ENCODE measurements around the gene COMMD6. TPM values are rescaled to one million over a fixed set of nuclear protein-coding genes. Genes with fewer than 3 reads are reported as not detected.
"Not testable (repeated sequence)": the region's sequence is repeated elsewhere in the genome, so short reads cannot be mapped to it uniquely, and the experiment has no call there.

Gene COMMD6
- total RNA-seq, 3 donors from 2014 or later (not counting 1 experiment from before 2014, with no cell fraction given) = 111 to 149 (median 118) TPM

GRCh38 chr13:75547917-75548316 lies 10.3 kb upstream of the COMMD6 start:
- H3K27me3 Mint-ChIP-seq (ENCODE audit: low read depth in 2 of 2) = no peaks in the 10 kb centered on the region
- Histone ChIP-seq H3K4me3 (ENCODE audit: low read length) (no peak overlapping the region), H3K36me3 (ENCODE audit: control insufficient read depth, insufficient read depth, low read length) (no peaks in the 10 kb centered on the region), H3K9me3 (ENCODE audit: control insufficient read depth, insufficient read depth, low read length) (no peaks in the 10 kb centered on the region), H3K27me3 (ENCODE audit: control insufficient read depth, insufficient read depth, low read length) (no peaks in the 10 kb centered on the region), H3K4me1 (ENCODE audit: control insufficient read depth, insufficient read depth, low read length) (peaks cover 11% of the 10 kb centered on the region), H3K27ac (ENCODE audit: low read length) (no peak overlapping the region)
- ATAC-seq = no peak
- TF ChIP-seq CTCF (IDR thresholded peaks at IDR 0.05) = no peak
- H3K36me3 Mint-ChIP-seq = no peaks in the 10 kb centered on the region
- no peak for DNase-seq
- 91% methylated on average over 3 of the region's 3 CpGs for WGBS (ENCODE audit: insufficient coverage)
- no peak overlapping the region for H3K27ac Mint-ChIP-seq
- H3K9me3 Mint-ChIP-seq = no peaks in the 10 kb centered on the region
- intact Hi-C loops (cut with micrococcal nuclease) = loop anchor here (2.0 to 5.0 kb wide), 2 partner anchors 57 to 66 kb away; partner anchors contain the start of gene TBC1D4
- peak overlapping the region; percentile 17 for H3K4me3 Mint-ChIP-seq
- H3K4me1 Mint-ChIP-seq = peaks cover 27 to 30% of the 10 kb centered on the region in 2 donors

- not testable (repeated sequence) for H3K27me3 Mint-ChIP-seq (ENCODE audit: low read depth in 2 of 2); DNase-seq; H3K36me3 ChIP-seq (ENCODE audit: control insufficient read depth, insufficient read depth, low read length); H3K4me1 ChIP-seq (ENCODE audit: control insufficient read depth, insufficient read depth, low read length); ATAC-seq; H3K36me3 Mint-ChIP-seq; H3K9me3 ChIP-seq (ENCODE audit: control insufficient read depth, insufficient read depth, low read length); H3K27ac ChIP-seq (ENCODE audit: low read length); H3K4me3 Mint-ChIP-seq; H3K4me3 ChIP-seq (ENCODE audit: low read length); H3K9me3 Mint-ChIP-seq; H3K27ac Mint-ChIP-seq; H3K27me3 ChIP-seq (ENCODE audit: control insufficient read depth, insufficient read depth, low read length)
- intact Hi-C loops (cut with micrococcal nuclease) = loop anchor here (5.0 kb wide), 1 partner anchor 63 kb away; the partner anchor contains the start of gene TBC1D4
- H3K4me1 Mint-ChIP-seq = peaks cover 13 to 14% of the 10 kb centered on the region in 2 donors
- WGBS (ENCODE audit: insufficient coverage) = 90% methylated on average over 14 of the region's 14 CpGs
Measured at GRCh38 chr13:75545386-75545785, 7.7 kb upstream of the COMMD6 start.

DNA sequence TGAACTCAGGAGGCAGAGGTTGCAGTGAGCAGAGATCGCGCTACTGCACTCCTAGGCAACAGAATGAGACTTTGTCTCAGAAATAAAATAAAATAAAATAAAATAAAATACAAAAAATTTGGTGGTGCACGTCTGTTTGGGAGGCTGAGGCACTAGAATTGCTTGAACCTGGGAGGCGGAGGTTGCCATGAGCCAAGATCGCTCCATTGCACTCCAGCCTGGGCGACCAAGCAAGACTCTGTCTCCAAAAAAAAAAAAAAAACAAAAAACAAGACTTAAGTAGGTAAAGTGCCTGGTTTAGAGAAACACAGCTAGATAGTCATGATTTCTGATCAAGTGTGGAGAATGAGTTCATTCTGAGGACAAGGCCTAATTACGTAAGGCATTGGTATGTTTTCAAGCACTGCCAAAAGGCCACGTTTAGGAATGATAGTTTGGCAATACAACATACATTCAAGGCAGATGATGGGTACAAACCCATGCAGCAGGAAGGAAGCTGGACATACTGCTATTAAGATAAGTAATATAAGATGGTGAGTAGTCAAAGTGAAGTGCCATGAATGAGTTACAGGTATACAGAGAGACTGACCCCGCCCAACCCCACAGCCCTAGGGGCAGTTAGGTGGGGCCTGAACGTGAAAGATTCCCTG lies 7.2 kb upstream of the COMMD6 start:
- no peaks in the 10 kb centered on the region for H3K27me3 ChIP-seq (ENCODE audit: control insufficient read depth, insufficient read depth, low read length)
- H3K36me3 ChIP-seq (ENCODE audit: control insufficient read depth, insufficient read depth, low read length) = no peaks in the 10 kb centered on the region
- no peak for TF ChIP-seq CTCF (IDR thresholded peaks at IDR 0.05)
- H3K4me3 ChIP-seq (ENCODE audit: low read length) = no peak overlapping the region
- ATAC-seq (no peak), DNase-seq (no peak)
- Mint-ChIP-seq H3K27me3 (ENCODE audit: low read depth in 2 of 2) (peaks cover 0 to 2% of the 10 kb centered on the region in 2 donors), H3K9me3 (no peaks in the 10 kb centered on the region), H3K36me3 (no peaks in the 10 kb centered on the region), H3K4me1 (peaks cover 9% of the 10 kb centered on the region in 2 donors), H3K4me3 (no peak overlapping the region), H3K27ac (no peak overlapping the region)
- intact Hi-C loops (cut with micrococcal nuclease) = loop anchor here (5.0 kb wide), 1 partner anchor 63 kb away; the partner anchor contains the start of gene TBC1D4
- H3K4me1 ChIP-seq (ENCODE audit: control insufficient read depth, insufficient read depth, low read length) = peaks cover 5% of the 10 kb centered on the region
- H3K9me3 ChIP-seq (ENCODE audit: control insufficient read depth, insufficient read depth, low read length) = no peaks in the 10 kb centered on the region
- H3K27ac ChIP-seq (ENCODE audit: low read length) = no peak overlapping the region
- WGBS (ENCODE audit: insufficient coverage) = 88% methylated on average over 9 of the region's 10 CpGs

DNA sequence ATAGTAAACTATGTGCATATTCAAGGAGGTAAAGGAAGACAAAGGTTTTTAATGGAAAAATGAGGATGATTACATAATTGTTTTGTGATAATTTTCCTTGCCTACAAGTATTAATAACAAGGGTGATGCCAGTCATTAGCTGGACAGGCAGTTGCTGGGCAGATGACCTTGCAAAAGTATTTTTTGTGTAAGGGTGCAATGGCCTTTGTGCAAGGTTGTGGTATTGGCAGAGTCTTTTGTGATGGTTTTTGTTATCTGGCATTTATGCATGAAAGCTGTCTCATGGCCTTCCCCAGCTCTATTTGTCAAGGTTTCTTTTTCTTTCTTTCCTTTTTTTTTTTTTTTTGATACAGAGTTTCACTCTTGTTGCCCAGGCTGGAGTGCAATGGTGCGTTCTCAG lies 4.3 kb upstream of the COMMD6 start:
- Histone ChIP-seq H3K36me3 (ENCODE audit: control insufficient read depth, insufficient read depth, low read length) (no peaks in the 10 kb centered on the region), H3K4me3 (ENCODE audit: low read length) (no peak overlapping the region), H3K9me3 (ENCODE audit: control insufficient read depth, insufficient read depth, low read length) (no peaks in the 10 kb centered on the region), H3K4me1 (ENCODE audit: control insufficient read depth, insufficient read depth, low read length) (peaks cover 3% of the 10 kb centered on the region), H3K27ac (ENCODE audit: low read length) (no peak overlapping the region), H3K27me3 (ENCODE audit: control insufficient read depth, insufficient read depth, low read length) (no peaks in the 10 kb centered on the region)
- TF ChIP-seq CTCF (IDR thresholded peaks at IDR 0.05) = no peak
- Mint-ChIP-seq H3K27ac (no peak overlapping the region), H3K4me3 (no peak overlapping the region), H3K27me3 (ENCODE audit: low read depth in 2 of 2) (peaks cover 0 to 2% of the 10 kb centered on the region in 2 donors), H3K9me3 (no peaks in the 10 kb centered on the region), H3K4me1 (peaks cover 14 to 17% of the 10 kb centered on the region in 2 donors), H3K36me3 (no peaks in the 10 kb centered on the region)
- 100% methylated on average over 1 of the region's 1 CpG for WGBS (ENCODE audit: insufficient coverage)
- no peak for ATAC-seq
- DNase-seq = no peak
- intact Hi-C loops (cut with micrococcal nuclease) = no loop called here
